A673 (cell line): ENCODE measurements around the gene CTNNBL1. TPM values are rescaled to one million over a fixed set of nuclear protein-coding genes. Genes with fewer than 3 reads are reported as not detected.
A peak's percentile ranks its signal among the peaks of the same experiment; 100 is the strongest.

Experiments
- BruUV-seq: library from RNA; stranded (reverse); fragments of 400-500 nt; replicated peaks from 2 replicates; lab custom pipeline; 2021; lab: Mats Ljungman, UMichigan
- CTCF ChIA-PET: fragments of 300-600 bp; sonication (Branson Sonifier 250); formaldehyde crosslinking; loops from one replicate; lab custom pipeline; 2022; ENCODE audit warnings: antibody characterized with exemption; lab: Charles Lee
- POLR2A ChIA-PET: fragments of 300-600 bp; sonication (Branson Sonifier 250); formaldehyde crosslinking; loops from one replicate; lab custom pipeline; 2022; ENCODE audit warnings: antibody characterized with exemption; ENCODE audit not compliant: low non-redundant PET; lab: Charles Lee
- DNase-seq: peaks from one replicate; pipeline ENCODE4 v3.0.0-alpha.2; 2015; ENCODE audit warnings: low spot score
- H3K27ac ChIP-seq: fragments of 200-600 bp; sonication (generic); 2 replicates; pipeline ENCODE4 v1.5.1; 2016; ENCODE audit warnings: mixed run types, low read depth, mild to moderate bottlenecking, mixed read lengths, antibody characterized with exemption, low read length; ENCODE audit not compliant: poor library complexity, severe bottlenecking
- H3K27me3 ChIP-seq: fragments of 200-600 bp; sonication (generic); replicated peaks from 2 replicates; pipeline ENCODE4 v1.6.1; 2017; ENCODE audit warnings: mixed run types, low read depth, mild to moderate bottlenecking, mixed read lengths, antibody characterized with exemption, low read length; ENCODE audit not compliant: insufficient read depth, poor library complexity
- H3K36me3 ChIP-seq: fragments of 200-600 bp; sonication (generic); 2 replicates; pipeline ENCODE4 v1.6.1; 2016; ENCODE audit warnings: mixed run types, mild to moderate bottlenecking, mixed read lengths, antibody characterized with exemption, low read length; ENCODE audit not compliant: insufficient read depth, poor library complexity, severe bottlenecking
- H3K4me1 ChIP-seq: fragments of 200-600 bp; sonication (generic); 2 replicates; pipeline ENCODE4 v1.6.1; 2017; ENCODE audit warnings: mixed run types, mild to moderate bottlenecking, mixed read lengths, antibody characterized with exemption, low read length; ENCODE audit not compliant: insufficient read depth, poor library complexity, severe bottlenecking
- H3K4me3 ChIP-seq: fragments of 200-600 bp; sonication (generic); 2 replicates; pipeline ENCODE4 v1.5.1; 2016; ENCODE audit warnings: low read depth, mixed run types, mild to moderate bottlenecking, mixed read lengths, low read length; ENCODE audit not compliant: poor library complexity, severe bottlenecking
- H3K9me3 ChIP-seq: fragments of 200-600 bp; sonication (generic); 2 replicates; pipeline ENCODE4 v1.6.1; 2016; ENCODE audit warnings: mixed run types, low read depth, mild to moderate bottlenecking, mixed read lengths, antibody characterized with exemption, low read length; ENCODE audit not compliant: poor library complexity, severe bottlenecking
- CTCF ChIP-seq: fragments of 300-800, 200-600 bp; sonication (generic); conservative IDR thresholded peaks from 2 replicates; pipeline ENCODE4 v1.5.1; 2017; ENCODE audit warnings: low read depth, mild to moderate bottlenecking, antibody characterized with exemption, low read length, moderate library complexity, mixed read lengths
- EZH2 ChIP-seq: fragments of 200-600 bp; sonication (generic); IDR thresholded peaks from 2 replicates; pipeline ENCODE4 v1.6.1; 2017; ENCODE audit warnings: borderline replicate concordance, low read depth, mild to moderate bottlenecking, mixed read lengths, antibody characterized with exemption, low read length; ENCODE audit not compliant: poor library complexity, severe bottlenecking
- intact Hi-C: fragments of 100-400 bp; cut with micrococcal nuclease; formaldehyde crosslinking; loops from one replicate; pipeline ENCODE4 v1.10.0; 2022; ENCODE audit not compliant: unreplicated experiment
- total RNA-seq: library from RNA; stranded (reverse); gene quantifications from 2 replicates; pipeline ENCODE4 v1.2.3, GENCODE V29; 2021

Gene CTNNBL1
- total RNA-seq, 1 experiment from 2014 or later = 88.5 TPM

- Histone ChIP-seq H3K27ac (no peak overlapping the region), H3K27me3 (no peaks in the 10 kb centered on the region), H3K4me3 (no peak overlapping the region), H3K4me1 (peaks cover 77% of the 10 kb centered on the region), H3K9me3 (no peaks in the 10 kb centered on the region), H3K36me3 (no peaks in the 10 kb centered on the region)
- BruUV-seq = no TSS peak
- intact Hi-C loops = no loop called here
- TF ChIP-seq CTCF = no peak
- no peak for TF ChIP-seq EZH2
- no peak for DNase-seq
- CTCF ChIA-PET = no interaction called here
- POLR2A ChIA-PET = no interaction called here
Observed at GRCh38 chr20:37918035-37918434, 224.2 kb downstream of the CTNNBL1 start.

- H3K4me3 ChIP-seq = no peak overlapping the region
- peak overlapping the region; percentile 57 for H3K27ac ChIP-seq
- ChIA-PET POLR2A (interaction anchor here (0.6 kb wide), 1 partner anchor 216 kb away, joined by 10 read pairs; no protein-coding TSS in a partner anchor), CTCF (interaction anchor here (0.8 kb wide), 1 partner anchor 73 kb away, joined by 5 read pairs; no protein-coding TSS in a partner anchor)
- DNase-seq = peak; percentile 70
- no peaks in the 10 kb centered on the region for H3K36me3 ChIP-seq
- no TSS peak for BruUV-seq
- H3K9me3 ChIP-seq = no peaks in the 10 kb centered on the region
- TF ChIP-seq CTCF (no peak), EZH2 (no peak)
- intact Hi-C loops = no loop called here
- H3K4me1 ChIP-seq = peaks cover 62% of the 10 kb centered on the region
- H3K27me3 ChIP-seq = no peaks in the 10 kb centered on the region
Observed at GRCh38 chr20:37919389-37920040, 225.7 kb downstream of the CTNNBL1 start.

GRCh38 chr20:37920270-37920669 is 226.4 kb downstream of the CTNNBL1 start:
- DNase-seq = peak; percentile 73
- TF ChIP-seq EZH2 = no peak
- Histone ChIP-seq H3K27me3 (no peaks in the 10 kb centered on the region), H3K36me3 (no peaks in the 10 kb centered on the region), H3K27ac (no peak overlapping the region), H3K4me3 (no peak overlapping the region), H3K9me3 (no peaks in the 10 kb centered on the region), H3K4me1 (peaks cover 54% of the 10 kb centered on the region)
- POLR2A ChIA-PET = no interaction called here
- CTCF ChIA-PET = no interaction called here
- no TSS peak for BruUV-seq
- intact Hi-C loops = no loop called here
